GM19395 (cell line): ENCODE measurements around the gene RIN1.
"Not testable (repeated sequence)": the region's sequence is repeated elsewhere in the genome, so short reads cannot be mapped to it uniquely, and the experiment has no call there.

Source experiments
- ATAC-seq: cut with Tn5 transposase; IDR thresholded peaks from one replicate; pipeline ENCODE4 v1.9.1; 2021; ENCODE audit warnings: mild to moderate bottlenecking, moderate library complexity; ENCODE audit not compliant: unreplicated experiment

The RIN1 gene

DNA sequence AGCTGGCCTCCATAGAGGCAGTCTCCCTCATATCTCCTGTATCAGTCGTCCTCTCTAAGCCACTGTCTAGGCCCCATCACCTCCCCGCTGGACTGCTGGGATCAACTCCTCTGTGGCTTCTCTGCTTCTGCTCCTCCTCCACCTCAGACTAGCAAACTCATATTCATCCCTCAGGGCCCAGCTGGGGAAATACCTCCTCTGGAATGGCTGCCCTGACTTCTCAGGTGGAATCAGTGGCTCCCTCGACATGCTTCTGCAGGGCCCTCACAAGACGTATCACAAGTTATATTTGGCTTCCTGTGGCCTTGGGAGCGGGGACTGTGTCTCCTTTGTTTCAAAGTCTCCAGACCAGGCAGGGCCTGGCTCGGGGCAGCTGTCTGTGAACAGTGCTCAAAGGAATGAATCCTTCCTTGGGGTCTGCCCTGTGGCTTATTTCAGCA, 25.3 kb upstream of the RIN1 start:
- no peak for ATAC-seq

DNA sequence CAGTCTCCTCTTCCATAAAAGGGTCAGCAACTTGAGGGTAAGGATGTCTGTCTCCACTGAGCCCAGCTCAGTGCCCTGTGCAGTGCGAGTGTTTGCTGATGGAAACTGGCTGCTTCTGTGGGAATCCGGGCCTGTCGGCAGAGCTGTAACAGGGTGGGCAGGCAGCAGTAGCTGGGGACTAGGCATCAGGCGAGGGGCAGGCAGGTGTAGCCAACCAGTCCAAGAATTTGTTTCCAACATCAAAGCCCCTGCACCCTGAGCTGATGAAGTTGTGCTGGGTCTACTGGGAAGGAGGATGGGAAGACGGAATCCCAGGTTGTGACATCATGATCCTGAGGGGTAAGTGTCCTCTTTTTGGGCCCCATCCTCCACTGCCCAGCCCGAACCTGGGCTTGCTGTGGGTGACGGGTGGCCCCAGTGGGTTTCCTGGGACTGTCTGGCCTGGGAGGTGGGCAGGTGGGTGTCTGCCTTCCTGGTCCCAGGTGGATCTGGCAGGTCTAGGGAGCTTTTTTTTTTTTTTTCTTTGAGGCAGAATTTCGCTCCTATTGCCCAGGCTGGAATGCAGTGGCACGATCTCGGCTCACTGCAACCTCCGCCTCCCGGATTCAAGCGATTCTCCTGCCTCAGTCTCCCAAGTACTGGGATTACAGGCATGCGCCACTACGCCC, 24.3 kb upstream of the RIN1 start:
- ATAC-seq: no peak

DNA sequence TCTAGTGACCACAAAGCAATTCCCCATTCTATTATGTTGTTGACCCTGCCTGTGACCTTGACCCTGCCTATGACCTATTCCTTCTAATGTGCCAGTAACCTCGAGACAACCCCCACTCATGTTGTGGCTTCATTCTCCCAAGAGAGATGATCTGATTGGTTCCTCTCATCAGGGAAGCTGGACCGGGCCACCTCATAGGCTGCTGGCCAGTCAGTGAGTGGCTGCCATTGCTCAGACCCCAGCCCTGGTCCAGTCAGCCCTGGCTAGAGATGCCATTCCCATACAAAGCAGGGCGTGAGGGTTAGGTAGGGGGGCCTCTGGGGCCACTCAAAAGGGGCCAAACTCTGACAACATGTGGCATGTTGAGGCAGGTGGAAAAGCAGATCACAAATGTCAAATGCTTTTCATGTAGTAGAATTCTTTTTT, 23.4 kb upstream of the RIN1 start:
- ATAC-seq: no peak

DNA sequence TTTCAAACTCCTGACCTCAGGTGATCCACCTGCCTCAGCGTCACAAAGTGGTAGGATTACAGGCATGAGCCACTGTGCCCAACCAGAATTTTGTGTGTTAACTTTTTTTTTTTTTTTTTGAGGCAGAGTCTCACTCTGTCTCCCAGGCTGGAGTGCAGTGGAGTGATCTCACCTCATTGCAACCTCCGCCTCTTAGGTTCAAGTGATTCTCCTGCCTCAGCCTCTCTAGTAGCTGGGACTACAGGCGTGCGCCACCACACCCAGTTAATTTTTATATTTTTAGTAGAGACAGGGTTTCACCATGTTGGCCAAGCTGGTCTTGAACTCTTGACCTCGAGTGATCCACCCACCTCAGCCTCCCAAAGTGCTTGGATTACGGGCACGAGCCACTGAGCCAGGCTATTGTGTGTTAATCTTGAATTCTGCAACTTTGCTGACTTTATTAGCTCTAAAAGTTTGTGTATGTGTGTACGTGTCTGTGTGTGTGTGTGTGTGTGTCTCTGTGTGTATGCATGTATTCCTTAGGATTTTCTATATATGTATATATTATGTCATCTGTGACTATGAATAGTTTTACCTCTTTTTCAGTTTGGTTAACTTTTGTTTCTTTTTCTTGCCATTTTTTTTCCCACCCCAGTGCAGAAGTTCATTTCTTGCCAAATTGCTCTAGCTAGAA, 14.5 kb upstream of the RIN1 start:
- not testable (repeated sequence) for ATAC-seq

GRCh38 chr11:66349084-66349386, 12.8 kb upstream of the RIN1 start:
- ATAC-seq: no peak

- ATAC-seq: no peak
These were observed 11.4 kb upstream of the RIN1 start, which contains the start of gene B4GAT1 for GRCh38 chr11:66347425-66348276. B4GAT1 (minus strand) TSS chr11:66347629; CDS start chr11:66347545, 84 bp downstream.

DNA sequence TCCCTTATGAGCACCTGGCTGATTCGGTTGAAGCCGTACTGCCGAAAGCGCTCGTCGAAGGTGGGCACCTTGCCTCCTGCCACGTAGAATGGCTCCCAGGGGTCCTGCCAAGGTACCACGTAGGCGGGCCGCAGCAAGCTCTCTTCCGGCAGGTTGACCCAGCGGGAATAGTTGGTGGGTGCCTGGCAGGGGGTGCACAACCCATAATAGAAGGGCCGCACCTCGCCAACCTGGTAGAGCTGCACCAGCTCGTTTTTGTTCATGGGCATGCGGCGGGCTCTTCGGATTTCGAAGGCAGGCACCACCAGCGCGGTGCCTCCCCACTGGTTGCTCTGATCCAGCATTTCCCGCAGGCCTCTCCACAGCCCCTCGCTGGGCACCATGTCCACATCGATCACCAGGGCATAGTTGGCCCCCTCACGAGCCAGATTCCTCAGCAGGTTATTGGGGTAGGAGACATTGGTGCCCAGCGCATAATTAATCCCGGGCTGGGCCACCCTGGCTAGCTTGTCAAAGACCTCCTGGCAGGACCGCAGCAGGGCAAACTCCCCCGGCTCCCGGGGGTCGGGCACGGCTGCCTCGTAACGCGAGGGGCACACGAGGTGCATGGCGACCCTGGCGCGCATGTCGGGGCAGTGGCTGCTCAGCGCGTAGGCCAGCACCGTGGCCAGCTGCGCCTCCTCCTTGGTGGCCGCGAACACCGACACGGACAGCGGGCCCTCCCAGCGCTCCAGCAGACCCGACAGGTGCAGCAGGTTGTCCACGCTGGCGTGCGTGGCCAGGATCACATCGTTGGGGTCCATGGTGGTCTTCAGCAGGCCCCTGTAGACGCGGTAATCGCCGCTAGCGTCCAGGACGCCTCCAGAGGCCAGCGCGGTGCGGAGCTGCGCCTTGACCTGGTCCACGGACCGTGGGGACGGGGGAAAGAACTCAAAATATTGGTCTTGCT, 10.5 kb upstream of the RIN1 start:
- no peak for ATAC-seq

DNA sequence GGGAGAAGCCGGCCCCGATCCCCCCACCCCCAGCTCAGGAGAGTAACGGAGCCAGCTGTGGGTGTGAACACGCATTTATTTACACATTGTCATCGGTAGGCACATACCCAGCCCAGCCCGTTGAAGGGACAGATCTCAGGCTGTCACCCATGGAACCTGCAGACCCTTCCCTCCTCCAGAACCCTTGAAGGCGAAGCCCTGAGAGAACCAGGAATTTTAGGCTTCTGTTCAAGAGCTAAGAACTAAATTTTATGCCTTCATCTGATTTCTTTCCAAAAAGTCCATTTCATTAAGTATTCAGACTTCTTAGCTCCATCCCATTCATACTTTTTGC, 9.0 kb upstream of the RIN1 start:
- ATAC-seq: peak; percentile 13

DNA sequence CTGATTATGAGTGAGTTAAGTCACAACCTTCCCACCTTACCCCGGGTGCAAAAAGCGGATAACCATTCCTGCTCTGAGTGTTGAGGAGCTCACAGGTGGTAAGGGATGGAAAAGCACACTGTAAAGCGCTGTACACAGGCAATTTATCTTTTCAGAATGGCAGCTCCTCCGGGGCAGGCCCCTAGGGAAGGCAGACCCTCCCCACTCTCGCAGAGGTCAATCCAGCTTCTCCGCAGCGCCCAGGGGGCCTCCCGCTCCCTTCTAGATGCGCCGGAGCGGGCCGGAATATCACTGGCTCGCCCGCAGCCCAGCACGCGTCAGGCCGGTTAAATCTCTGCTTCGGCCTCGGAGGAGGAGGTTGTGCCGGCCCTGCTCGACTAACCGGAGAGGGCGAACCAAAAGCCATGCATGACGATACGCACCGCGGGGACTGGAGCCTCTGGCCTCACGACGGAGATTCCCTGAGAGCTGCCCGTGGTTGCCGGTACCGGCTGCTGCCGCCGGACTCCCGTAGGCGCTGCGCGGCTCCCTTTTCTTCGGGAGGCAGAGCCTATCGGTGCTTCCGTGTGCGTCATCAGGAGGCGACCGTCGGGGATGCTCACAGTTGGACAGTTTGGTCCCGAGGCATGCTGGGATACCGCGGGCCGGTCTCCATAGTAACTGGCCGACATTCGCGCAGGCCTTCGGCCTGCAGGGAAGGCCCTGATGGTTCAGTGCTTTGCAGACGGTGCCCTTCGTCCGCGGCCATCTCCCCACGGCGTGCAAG, 8.5 kb upstream of the RIN1 start, which contains the start of gene BRMS1:
TSS of gene BRMS1 (minus strand) at position 555 of the 766 bp plus-strand sequence. CDS start 2,870 bp downstream, outside the sequence.
- ATAC-seq: peak; percentile 63

DNA sequence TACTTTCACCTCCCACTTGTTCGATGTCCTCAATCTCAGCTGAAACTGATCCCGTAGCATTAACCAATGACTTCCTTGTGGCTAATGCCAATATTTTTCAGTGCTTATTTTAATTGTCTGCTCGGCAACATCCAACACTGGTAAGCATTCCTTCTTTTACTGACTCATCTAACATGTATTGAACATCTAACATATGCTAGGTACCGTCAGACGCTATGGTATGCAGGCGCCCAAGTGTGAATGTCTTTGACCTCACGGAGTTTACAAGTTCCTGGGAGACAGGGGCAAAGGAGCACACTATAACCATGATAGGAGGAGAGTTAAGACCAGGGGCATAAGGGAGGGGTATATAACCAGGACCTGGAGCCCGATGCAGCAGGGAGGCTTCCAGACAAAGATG, 6.9 kb upstream of the RIN1 start:
- no peak for ATAC-seq

- ATAC-seq: no peak
These were observed 5.4 kb upstream of the RIN1 start for GRCh38 chr11:66341502-66342126.

GRCh38 chr11:66340596-66341501, 4.6 kb upstream of the RIN1 start:
- no peak for ATAC-seq

DNA sequence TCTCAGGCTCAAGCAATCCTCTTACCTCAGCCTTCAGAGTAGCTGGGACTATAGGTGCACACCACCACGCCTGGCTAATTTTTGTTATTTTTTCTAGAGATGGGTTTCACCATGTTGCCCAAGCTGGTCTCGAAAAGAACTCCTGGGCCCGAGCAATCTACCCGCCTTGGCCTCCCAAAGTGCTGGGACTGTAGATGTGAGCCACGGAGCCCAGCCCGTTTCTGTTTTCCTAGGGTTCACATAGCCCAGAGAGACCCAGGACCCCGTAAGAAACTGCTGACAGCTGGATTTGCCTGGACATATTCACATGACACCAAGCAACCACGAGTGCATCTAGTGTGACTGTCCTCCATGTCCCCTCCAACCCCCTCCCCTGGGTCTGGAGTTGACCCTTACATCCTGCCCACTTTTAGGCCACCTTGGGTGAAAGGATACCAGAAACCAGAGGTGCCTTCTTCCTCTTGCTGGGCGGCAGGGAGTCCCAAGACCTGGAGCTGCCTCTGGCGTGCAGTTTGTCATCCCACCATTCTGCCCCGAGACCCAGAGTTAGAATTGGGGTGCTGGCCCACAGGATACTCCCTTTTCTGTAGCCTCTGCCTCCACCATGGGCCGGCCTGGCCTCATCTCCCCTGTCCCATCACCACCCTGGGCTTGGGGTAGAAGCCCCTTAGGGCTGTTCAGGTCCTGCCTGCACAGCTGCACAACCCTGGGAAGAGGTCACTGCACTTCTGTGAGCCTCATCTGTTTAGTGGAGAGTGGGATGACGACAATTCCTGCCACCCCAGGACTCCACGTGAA, 3.7 kb upstream of the RIN1 start:
- no peak for ATAC-seq

GRCh38 chr11:66339162-66339675, 3.0 kb upstream of the RIN1 start:
- no peak for ATAC-seq

DNA sequence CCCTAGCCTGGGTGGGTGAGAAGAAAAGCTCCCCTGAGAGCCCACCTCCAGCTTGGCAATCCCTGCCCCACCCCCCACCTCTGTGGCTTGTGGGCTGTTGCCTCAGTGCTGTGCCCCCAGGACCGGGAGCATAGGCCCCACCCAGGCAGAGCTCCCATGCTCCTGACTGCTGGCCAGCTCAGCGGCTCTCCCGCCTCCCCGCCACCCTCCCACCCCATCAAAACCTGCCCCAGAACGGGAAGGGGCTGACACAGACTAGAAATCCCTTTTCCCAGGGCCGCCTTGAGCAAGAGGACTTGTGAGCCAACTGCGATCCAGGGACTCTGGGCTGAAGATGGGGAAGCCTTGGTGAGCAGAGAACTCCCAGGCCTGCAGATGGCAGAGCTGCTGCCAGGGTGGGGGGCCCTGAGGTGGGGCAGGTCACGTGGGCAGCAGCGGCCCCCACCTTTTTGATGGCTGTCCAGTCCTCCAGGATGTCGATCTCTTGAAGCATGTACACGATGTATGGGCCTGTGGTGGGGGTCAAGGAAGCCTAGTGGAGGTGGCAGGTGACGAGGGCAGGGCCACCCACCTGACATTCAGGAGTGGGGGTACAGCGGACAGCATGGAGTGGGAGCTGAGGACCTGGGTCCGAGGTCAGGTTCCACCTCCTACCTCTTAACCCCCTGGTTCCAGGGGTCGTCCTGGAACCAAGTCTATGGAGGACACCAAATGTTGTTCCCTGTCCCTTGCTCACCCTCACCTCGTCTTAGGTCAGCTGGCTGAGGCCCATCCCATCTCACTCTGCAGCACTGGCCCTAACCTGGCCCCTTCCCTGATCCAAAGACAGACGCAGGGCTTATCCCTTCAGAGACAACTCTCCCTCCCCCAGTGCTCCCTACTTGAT, 2.3 kb upstream of the RIN1 start:
- no peak for ATAC-seq

- ATAC-seq: no peak
These were observed 1.1 kb upstream of the RIN1 start for GRCh38 chr11:66337103-66337899.
